Loucy (cell line): ENCODE measurements around the gene ADISSP.

Experiments used
- H2AFZ ChIP-seq: fragments of 200-600 bp; sonication (generic); 2 replicates; pipeline ENCODE4 v1.6.0; 2016; ENCODE audit warnings: antibody characterized with exemption, mild to moderate bottlenecking, low read length, moderate library complexity
- H3F3A ChIP-seq: fragments of 200-600 bp; 2 replicates; pipeline ENCODE4 v1.6.0; 2016; ENCODE audit warnings: antibody characterized with exemption, low read depth, mild to moderate bottlenecking
- H3K27me3 ChIP-seq: fragments of 200-600 bp; sonication (generic); 2 replicates; pipeline ENCODE4 v1.6.1; 2014; ENCODE audit warnings: low read length, mild to moderate bottlenecking; ENCODE audit not compliant: insufficient read depth, poor library complexity, severe bottlenecking
- H3K36me3 ChIP-seq: fragments of 200-600 bp; sonication (generic); 2 replicates; pipeline ENCODE4 v1.6.1; 2016; ENCODE audit warnings: low read length; ENCODE audit not compliant: insufficient read depth
- H3K4me1 ChIP-seq: fragments of 200-600 bp; sonication (generic); 2 replicates; pipeline ENCODE4 v1.5.1; 2014; ENCODE audit warnings: low read length, mild to moderate bottlenecking; ENCODE audit not compliant: insufficient read depth, poor library complexity, severe bottlenecking
- H3K4me2 ChIP-seq: fragments of 200-600 bp; sonication (generic); 2 replicates; pipeline ENCODE4 v1.6.0; 2014; ENCODE audit warnings: antibody characterized with exemption, low read length, low read depth, mild to moderate bottlenecking; ENCODE audit not compliant: poor library complexity, severe bottlenecking
- H3K4me3 ChIP-seq: fragments of 200-600 bp; sonication (generic); 2 replicates; pipeline ENCODE4 v1.5.1; 2014; ENCODE audit warnings: low read length, mild to moderate bottlenecking, mixed read lengths; ENCODE audit not compliant: poor library complexity, severe bottlenecking
- H3K79me2 ChIP-seq: fragments of 200-600 bp; sonication (generic); 2 replicates; pipeline ENCODE4 v1.6.1; 2014; ENCODE audit warnings: low read length; ENCODE audit not compliant: insufficient read depth
- H3K9ac ChIP-seq: fragments of 200-600 bp; sonication (generic); 2 replicates; pipeline ENCODE4 v1.6.0; 2014; ENCODE audit warnings: mild to moderate bottlenecking, low read depth, low read length, moderate library complexity; ENCODE audit not compliant: poor library complexity, severe bottlenecking
- H3K9me2 ChIP-seq: fragments of 200-600 bp; sonication (generic); replicated peaks from 2 replicates; pipeline ENCODE4 v1.6.1; 2016; ENCODE audit warnings: low read depth, low read length, mixed read lengths
- H3K9me3 ChIP-seq: fragments of 200-600 bp; sonication (generic); 2 replicates; pipeline ENCODE4 v1.6.1; 2014; ENCODE audit warnings: mild to moderate bottlenecking, antibody characterized with exemption, low read length, low read depth; ENCODE audit not compliant: insufficient read depth
- H4K20me1 ChIP-seq: fragments of 200-600 bp; sonication (generic); 2 replicates; pipeline ENCODE4 v1.6.0; 2014; ENCODE audit warnings: antibody characterized with exemption, low read length, mild to moderate bottlenecking; ENCODE audit not compliant: insufficient read depth, poor library complexity, severe bottlenecking
- EZH2phosphoT487 ChIP-seq: fragments of 200-600 bp; IDR thresholded peaks from 2 replicates; pipeline ENCODE4 v1.6.1; 2018; ENCODE audit warnings: antibody characterized with exemption, mild to moderate bottlenecking, moderate library complexity, borderline replicate concordance
- TF ChIP-seq, protein P1 (sequence below): fragments of 200-600 bp; sonication (generic); conservative IDR thresholded peaks from 2 replicates; pipeline ENCODE4 v1.5.1; 2014; ENCODE audit warnings: mild to moderate bottlenecking, antibody characterized with exemption, low read length

Gene ADISSP

DNA sequence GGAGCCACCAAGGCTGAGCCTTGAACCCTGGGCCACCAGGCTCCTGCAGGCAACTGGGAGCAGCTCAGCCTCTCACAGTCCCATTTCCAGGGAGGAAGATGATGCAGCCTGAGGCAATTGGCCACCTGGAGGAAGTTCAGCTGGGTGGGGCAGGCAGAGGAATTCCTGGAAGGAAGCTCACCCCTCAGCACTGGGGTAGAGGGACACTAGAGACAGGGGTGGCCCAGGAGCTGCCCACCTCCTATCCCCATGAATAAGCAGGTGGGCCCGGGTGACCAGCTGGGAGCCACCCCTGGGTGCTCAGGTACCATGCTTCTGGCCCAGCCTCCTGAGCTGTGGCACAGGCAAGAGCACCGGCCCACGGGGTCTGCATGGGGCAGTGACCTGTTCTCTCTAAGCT lies 38.7 kb downstream of the ADISSP start:
- Histone ChIP-seq H3K4me3 (no peak overlapping the region), H3K9me2 (no peaks in the 10 kb centered on the region), H3K4me2 (no peak overlapping the region), H3F3A (no peaks in the 10 kb centered on the region), H3K36me3 (no peaks in the 10 kb centered on the region), H3K9me3 (no peaks in the 10 kb centered on the region), H2AFZ (no peak overlapping the region), H3K27me3 (no peaks in the 10 kb centered on the region), H3K4me1 (peaks cover 3% of the 10 kb centered on the region), H4K20me1 (no peaks in the 10 kb centered on the region), H3K9ac (no peak overlapping the region), H3K79me2 (no peaks in the 10 kb centered on the region)
- TF ChIP-seq EZH2phosphoT487, result no peak
- TF ChIP-seq, protein P1, sequence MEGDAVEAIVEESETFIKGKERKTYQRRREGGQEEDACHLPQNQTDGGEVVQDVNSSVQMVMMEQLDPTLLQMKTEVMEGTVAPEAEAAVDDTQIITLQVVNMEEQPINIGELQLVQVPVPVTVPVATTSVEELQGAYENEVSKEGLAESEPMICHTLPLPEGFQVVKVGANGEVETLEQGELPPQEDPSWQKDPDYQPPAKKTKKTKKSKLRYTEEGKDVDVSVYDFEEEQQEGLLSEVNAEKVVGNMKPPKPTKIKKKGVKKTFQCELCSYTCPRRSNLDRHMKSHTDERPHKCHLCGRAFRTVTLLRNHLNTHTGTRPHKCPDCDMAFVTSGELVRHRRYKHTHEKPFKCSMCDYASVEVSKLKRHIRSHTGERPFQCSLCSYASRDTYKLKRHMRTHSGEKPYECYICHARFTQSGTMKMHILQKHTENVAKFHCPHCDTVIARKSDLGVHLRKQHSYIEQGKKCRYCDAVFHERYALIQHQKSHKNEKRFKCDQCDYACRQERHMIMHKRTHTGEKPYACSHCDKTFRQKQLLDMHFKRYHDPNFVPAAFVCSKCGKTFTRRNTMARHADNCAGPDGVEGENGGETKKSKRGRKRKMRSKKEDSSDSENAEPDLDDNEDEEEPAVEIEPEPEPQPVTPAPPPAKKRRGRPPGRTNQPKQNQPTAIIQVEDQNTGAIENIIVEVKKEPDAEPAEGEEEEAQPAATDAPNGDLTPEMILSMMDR, result no peak

DNA sequence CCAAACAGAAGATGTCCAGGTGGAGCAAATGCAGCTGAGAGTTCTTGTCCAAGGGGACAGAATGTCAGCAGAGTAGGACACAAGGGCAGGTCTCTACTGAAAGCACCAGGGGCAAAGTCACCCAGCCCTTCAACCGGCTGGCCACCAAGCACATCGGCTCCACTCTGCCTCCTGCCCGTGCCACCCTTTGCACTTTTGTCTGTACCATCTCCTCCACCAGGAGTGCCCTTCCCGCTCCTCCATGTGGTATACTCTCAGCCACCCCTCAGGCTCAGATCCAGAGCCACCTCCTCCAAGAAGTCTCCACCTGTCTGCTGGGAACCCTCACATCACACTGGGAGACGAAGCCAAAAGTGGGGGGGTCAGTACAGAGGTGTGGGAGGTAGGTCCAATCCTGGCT lies 39.2 kb downstream of the ADISSP start:
- Histone ChIP-seq H3K4me2 (no peak overlapping the region), H3K27me3 (no peaks in the 10 kb centered on the region), H3K36me3 (no peaks in the 10 kb centered on the region), H3K9ac (no peak overlapping the region), H3K79me2 (no peaks in the 10 kb centered on the region), H3K9me2 (no peaks in the 10 kb centered on the region), H3K4me3 (no peak overlapping the region), H4K20me1 (no peaks in the 10 kb centered on the region), H2AFZ (peak overlapping the region; percentile 56; the same call in 1 of the 2 replicates), H3K4me1 (peaks cover 3% of the 10 kb centered on the region), H3F3A (no peaks in the 10 kb centered on the region), H3K9me3 (no peaks in the 10 kb centered on the region)
- TF ChIP-seq, protein P1, result no peak
- TF ChIP-seq EZH2phosphoT487, result no peak

DNA sequence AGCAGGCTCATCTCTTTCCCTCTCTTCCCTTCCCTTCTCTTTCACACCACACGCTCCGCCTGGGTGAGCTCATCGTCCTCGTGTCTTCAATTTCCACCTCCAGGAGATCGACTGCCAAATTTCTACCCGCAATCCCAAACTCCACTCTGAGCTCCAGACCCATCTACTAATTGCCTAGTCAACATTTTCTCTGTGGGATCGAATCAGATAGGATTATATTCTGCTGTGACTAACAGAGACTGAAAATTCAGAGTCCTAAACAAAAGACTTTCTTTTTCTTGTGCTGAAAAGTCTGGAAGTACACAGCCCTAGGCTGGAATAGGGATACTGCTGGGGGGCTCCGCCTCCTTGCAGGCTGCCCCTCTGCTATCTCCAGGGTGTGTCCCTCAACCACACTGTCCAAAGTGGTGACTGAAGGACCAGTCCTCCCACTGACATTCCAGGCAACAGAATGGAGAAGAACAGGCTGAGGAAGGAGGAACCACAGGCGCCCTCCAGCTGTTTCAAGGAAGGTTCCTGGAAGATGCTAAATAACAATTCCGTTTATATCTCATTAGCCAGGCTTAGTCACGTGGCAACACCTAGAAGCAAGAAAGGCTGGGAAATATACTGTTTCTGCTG lies 40.0 kb downstream of the ADISSP start:
- Histone ChIP-seq H2AFZ (peak overlapping the region; percentile 56; the same call in 1 of the 2 replicates), H4K20me1 (no peaks in the 10 kb centered on the region), H3K4me2 (no peak overlapping the region), H3K4me1 (peaks cover 3% of the 10 kb centered on the region), H3F3A (no peaks in the 10 kb centered on the region), H3K79me2 (no peaks in the 10 kb centered on the region), H3K9me2 (no peaks in the 10 kb centered on the region), H3K27me3 (no peaks in the 10 kb centered on the region), H3K9ac (no peak overlapping the region), H3K4me3 (no peak overlapping the region), H3K9me3 (no peaks in the 10 kb centered on the region), H3K36me3 (no peaks in the 10 kb centered on the region)
- no peak for TF ChIP-seq EZH2phosphoT487
- TF ChIP-seq, protein P1, result no peak
